HEK293T (cell line): Measurements from ENCODE around the gene KIF16B.

Experiments
- CTCF ChIA-PET: fragments of 350-600 bp; formaldehyde crosslinking; extraction: SDS; loops from one replicate; lab custom pipeline; 2021; ENCODE audit warnings: antibody characterized with exemption, inconsistent platforms; lab: Yijun Ruan, JAX
- POLR2A ChIA-PET: fragments of 350-600 bp; formaldehyde crosslinking; extraction: SDS; loops from one replicate; lab custom pipeline; 2020; ENCODE audit warnings: antibody characterized with exemption, inconsistent platforms; lab: Yijun Ruan, JAX
- DNase-seq: peaks from one replicate; pipeline ENCODE4 v3.0.0; 2012; ENCODE audit warnings: mixed read lengths; ENCODE audit errors: extremely low spot score
- ARNT ChIP-seq: fragments of 450-650 bp; IDR thresholded peaks from 2 replicates; pipeline ENCODE4 v1.6.1; 2017; ENCODE audit warnings: mild to moderate bottlenecking
- BHLHE40 ChIP-seq: fragments of 450-650 bp; IDR thresholded peaks from 2 replicates; pipeline ENCODE4 v1.6.1; 2016; ENCODE audit warnings: mild to moderate bottlenecking, moderate library complexity, borderline replicate concordance
- CTBP1 ChIP-seq: fragments of 450-650 bp; IDR thresholded peaks from 2 replicates; pipeline ENCODE4 v1.6.1; 2016; ENCODE audit warnings: borderline replicate concordance
- ELF4 ChIP-seq: fragments of 450-650 bp; IDR thresholded peaks from 2 replicates; pipeline ENCODE4 v1.6.1; 2017; ENCODE audit warnings: antibody characterized with exemption
- FOXA1 ChIP-seq: fragments of 450-650 bp; IDR thresholded peaks from 2 replicates; pipeline ENCODE4 v1.6.1; 2016; ENCODE audit warnings: mild to moderate bottlenecking
- FOXK2 ChIP-seq: fragments of 450-650 bp; IDR thresholded peaks from 2 replicates; pipeline ENCODE4 v1.6.1; 2016; ENCODE audit warnings: mild to moderate bottlenecking
- FOXM1 ChIP-seq: fragments of 450-650 bp; IDR thresholded peaks from 2 replicates; pipeline ENCODE4 v1.6.1; 2017; ENCODE audit warnings: mild to moderate bottlenecking, borderline replicate concordance
- HDGF ChIP-seq: fragments of 450-650 bp; IDR thresholded peaks from 2 replicates; pipeline ENCODE4 v1.6.1; 2017; ENCODE audit warnings: antibody characterized with exemption, borderline replicate concordance
- L3MBTL2 ChIP-seq: fragments of 450-650 bp; conservative IDR thresholded peaks from 2 replicates; pipeline ENCODE4 v1.6.1; 2016; ENCODE audit warnings: mild to moderate bottlenecking
- LEF1 ChIP-seq: fragments of 450-650 bp; IDR thresholded peaks from 2 replicates; pipeline ENCODE4 v1.6.1; 2017; ENCODE audit warnings: mild to moderate bottlenecking, borderline replicate concordance
- NFRKB ChIP-seq: fragments of 450-650 bp; IDR thresholded peaks from 2 replicates; pipeline ENCODE4 v1.6.1; 2016; ENCODE audit warnings: mild to moderate bottlenecking, moderate library complexity
- SP1 ChIP-seq: fragments of 450-650 bp; IDR thresholded peaks from 2 replicates; pipeline ENCODE4 v1.6.1; 2017
- SUZ12 ChIP-seq: fragments of 450-650 bp; IDR thresholded peaks from 2 replicates; pipeline ENCODE4 v1.6.1; 2016; ENCODE audit warnings: mild to moderate bottlenecking
- TARDBP ChIP-seq: fragments of 450-650 bp; IDR thresholded peaks from 2 replicates; pipeline ENCODE4 v1.6.1; 2016
- ZNF384 ChIP-seq: fragments of 450-650 bp; IDR thresholded peaks from 2 replicates; pipeline ENCODE4 v1.6.1; 2016
- TF ChIP-seq, protein P1 (sequence below): fragments of 450-650 bp; IDR thresholded peaks from 2 replicates; pipeline ENCODE4 v1.6.1; 2016

The KIF16B gene

DNA sequence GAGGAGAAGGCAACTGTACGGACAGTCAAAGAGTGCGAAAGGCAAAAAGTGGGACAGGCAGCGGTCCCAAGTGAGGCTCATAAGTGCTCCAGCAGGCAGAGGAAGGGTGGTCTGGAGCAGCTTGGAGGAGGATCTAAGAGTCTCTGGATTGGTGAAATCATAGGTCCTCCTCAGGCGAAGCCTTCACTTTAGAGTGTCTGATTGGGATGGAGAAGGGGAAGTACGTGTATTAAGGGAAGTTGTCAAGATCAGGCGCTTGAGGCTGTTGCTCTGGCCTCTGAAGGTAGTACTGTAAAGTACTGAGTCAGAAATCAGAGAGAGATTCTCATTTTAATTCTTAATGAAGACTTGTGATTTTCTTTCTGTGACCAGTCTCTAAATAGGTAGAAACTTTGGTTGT is 185.6 kb downstream of the KIF16B start:
- POLR2A ChIA-PET = no interaction called here
- DNase-seq = no peak
- CTCF ChIA-PET = no interaction called here
- TF ChIP-seq HDGF (no peak), L3MBTL2 (no peak), FOXM1 (no peak), ELF4 (no peak), FOXA1 (no peak), LEF1 (no peak), NFRKB (no peak), ARNT (no peak), SP1 (no peak), ZNF384 (no peak)
- TF ChIP-seq, protein P1, sequence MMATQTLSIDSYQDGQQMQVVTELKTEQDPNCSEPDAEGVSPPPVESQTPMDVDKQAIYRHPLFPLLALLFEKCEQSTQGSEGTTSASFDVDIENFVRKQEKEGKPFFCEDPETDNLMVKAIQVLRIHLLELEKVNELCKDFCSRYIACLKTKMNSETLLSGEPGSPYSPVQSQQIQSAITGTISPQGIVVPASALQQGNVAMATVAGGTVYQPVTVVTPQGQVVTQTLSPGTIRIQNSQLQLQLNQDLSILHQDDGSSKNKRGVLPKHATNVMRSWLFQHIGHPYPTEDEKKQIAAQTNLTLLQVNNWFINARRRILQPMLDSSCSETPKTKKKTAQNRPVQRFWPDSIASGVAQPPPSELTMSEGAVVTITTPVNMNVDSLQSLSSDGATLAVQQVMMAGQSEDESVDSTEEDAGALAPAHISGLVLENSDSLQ = no peak

- CTCF ChIA-PET = no interaction called here
- no peak for DNase-seq
- POLR2A ChIA-PET = no interaction called here
- TF ChIP-seq CTBP1 = no peak
- TF ChIP-seq SP1 = no peak
- no peak for TF ChIP-seq BHLHE40
- no peak for TF ChIP-seq LEF1
- TF ChIP-seq FOXA1 = no peak
- TF ChIP-seq FOXM1 = no peak
- TF ChIP-seq, protein P1 = no peak
Measured at GRCh38 chr20:16385891-16386290, 187.4 kb downstream of the KIF16B start.

- TF ChIP-seq FOXM1 = no peak
- no peak for TF ChIP-seq NFRKB
- no peak for DNase-seq
- POLR2A ChIA-PET = no interaction called here
- CTCF ChIA-PET = no interaction called here
Measured at GRCh38 chr20:16385462-16385861, 187.8 kb downstream of the KIF16B start.

DNA sequence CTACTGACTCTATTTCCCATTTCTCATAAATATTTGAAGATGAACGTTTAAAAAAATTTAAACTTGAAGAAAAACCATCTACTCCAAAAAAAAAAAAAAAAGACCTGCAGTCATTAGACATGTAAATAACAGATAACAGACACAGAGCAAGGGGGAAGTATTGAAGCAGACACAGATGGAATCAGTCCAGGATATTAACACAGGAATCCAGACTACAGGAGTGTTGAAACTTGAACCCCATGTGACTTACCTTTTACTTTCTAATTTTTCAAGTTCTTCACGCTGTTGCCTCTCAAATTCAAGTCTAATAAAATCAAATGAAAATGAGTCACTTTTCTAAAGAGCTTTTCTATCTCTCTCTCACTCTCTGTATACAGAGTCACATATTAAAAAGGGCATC is 191.8 kb downstream of the KIF16B start:
- POLR2A ChIA-PET = no interaction called here
- TF ChIP-seq SUZ12 (no peak), SP1 (no peak), FOXM1 (no peak), FOXK2 (no peak), HDGF (no peak), ELF4 (no peak), FOXA1 (no peak), CTBP1 (no peak), BHLHE40 (no peak), LEF1 (no peak), L3MBTL2 (no peak), NFRKB (no peak), TARDBP (no peak), ARNT (no peak), ZNF384 (no peak)
- TF ChIP-seq, protein P1 = no peak
- CTCF ChIA-PET = no interaction called here
- DNase-seq = no peak

DNA sequence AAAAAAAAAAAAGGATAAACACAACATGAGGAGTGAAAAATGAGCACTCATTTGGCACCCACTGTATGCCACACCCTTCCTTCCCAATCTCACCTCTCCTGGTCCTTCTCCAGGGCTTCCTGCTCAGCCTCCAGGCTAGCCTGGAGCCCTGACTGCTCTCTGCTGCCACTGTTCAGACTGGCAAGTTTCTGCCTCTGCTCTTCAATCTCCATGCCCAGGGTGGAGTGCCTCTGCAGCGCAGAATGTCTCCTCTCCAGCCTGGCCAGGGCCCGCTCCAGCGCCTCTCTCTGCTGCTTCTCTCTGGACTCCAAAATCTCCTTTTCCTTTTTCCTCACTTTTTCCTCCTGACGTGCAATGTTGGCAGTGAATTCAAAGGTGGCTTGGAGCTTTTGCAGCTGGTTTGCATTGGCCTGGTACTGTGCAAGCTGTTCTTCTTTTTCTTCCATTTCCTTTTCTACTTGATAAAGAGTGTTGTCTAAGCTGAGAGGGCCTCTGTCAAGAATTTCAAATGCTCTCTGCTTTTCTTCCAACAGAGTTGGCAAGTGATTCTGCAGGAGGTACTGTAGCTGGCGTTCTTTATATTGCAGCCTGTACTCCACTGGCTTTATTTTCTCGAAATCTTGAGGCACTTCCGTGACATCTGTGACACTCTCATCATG is 194.4 kb downstream of the KIF16B start:
- CTCF ChIA-PET = no interaction called here
- no peak for DNase-seq
- no peak for TF ChIP-seq NFRKB
- TF ChIP-seq BHLHE40 = no peak
- no peak for TF ChIP-seq ZNF384
- no peak for TF ChIP-seq SUZ12
- no peak for TF ChIP-seq FOXA1
- TF ChIP-seq ELF4 = no peak
- TF ChIP-seq SP1 = no peak
- no peak for TF ChIP-seq FOXK2
- TF ChIP-seq ARNT = no peak
- TF ChIP-seq HDGF = no peak
- TF ChIP-seq LEF1 = no peak
- TF ChIP-seq, protein P1 = no peak
- TF ChIP-seq L3MBTL2 = no peak
- TF ChIP-seq FOXM1 = no peak
- POLR2A ChIA-PET = no interaction called here

DNA sequence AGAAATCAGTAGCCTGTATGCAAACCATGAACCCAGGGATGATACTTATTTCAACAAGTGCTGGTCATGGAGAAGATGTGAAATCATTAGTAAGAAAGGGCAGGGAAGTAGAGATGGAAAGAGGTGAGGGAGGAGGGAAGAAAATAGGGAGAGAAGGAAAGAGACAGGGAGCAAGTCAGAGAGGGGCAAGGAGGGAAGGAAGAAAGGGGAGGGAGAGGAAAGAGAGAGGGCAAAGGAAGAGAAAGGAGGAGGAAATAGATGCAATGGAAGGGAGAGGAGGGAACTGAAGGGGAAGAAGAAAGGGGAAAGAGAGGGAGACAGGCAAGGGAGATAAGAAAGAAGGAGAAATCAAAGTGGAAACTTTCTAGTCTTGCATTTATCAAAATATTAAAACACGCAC is 195.1 kb downstream of the KIF16B start:
- ChIA-PET CTCF (no interaction called here), POLR2A (no interaction called here)
- TF ChIP-seq, protein P1 = no peak
- TF ChIP-seq FOXK2 = no peak
- TF ChIP-seq ZNF384 = no peak
- TF ChIP-seq LEF1 = no peak
- no peak for TF ChIP-seq HDGF
- TF ChIP-seq SP1 = no peak
- TF ChIP-seq FOXM1 = no peak
- TF ChIP-seq NFRKB = no peak
- TF ChIP-seq FOXA1 = no peak
- TF ChIP-seq BHLHE40 = no peak
- no peak for TF ChIP-seq TARDBP
- no peak for TF ChIP-seq ARNT
- no peak for TF ChIP-seq CTBP1
- no peak for TF ChIP-seq L3MBTL2
- TF ChIP-seq ELF4 = no peak
- no peak for DNase-seq
